B cell (primary cell): ENCODE data around the gene WNT3A.

Source experiments
- CTCF ChIP-seq: fragments of 200-600 bp; IDR thresholded peaks from one replicate; pipeline ENCODE4 v1.8.0; 2022; ENCODE audit warnings: antibody characterized with exemption, mild to moderate bottlenecking
- EZH2 ChIP-seq: IDR thresholded peaks from 2 replicates; pipeline ENCODE4 v1.6.1; 2012; ENCODE audit warnings: borderline replicate concordance, low read depth, mild to moderate bottlenecking, moderate library complexity, low read length; ENCODE audit not compliant: insufficient read depth, poor library complexity, severe bottlenecking

- TF ChIP-seq EZH2 (no peak), CTCF (no peak)
Observed at GRCh38 chr1:228110556-228110955, 103.8 kb downstream of the WNT3A start.
